Peyer's patch (tissue), 4 donors: Measurements from ENCODE around the gene PHTF1. TPM values are rescaled to one million over a fixed set of nuclear protein-coding genes. Genes with fewer than 3 reads are reported as not detected.

Experiments
- DNase-seq, 3 donors: peaks; one replicate each; pipeline ENCODE4 v3.0.0-alpha.2; 2017 to 2019
- H3K27ac ChIP-seq, 4 donors: fragments of 200-600 bp; sonication (generic); one replicate each; pipeline ENCODE4 v1.5.1; 2016 to 2019
- H3K27me3 ChIP-seq, 2 donors: fragments of 200-600 bp; sonication (generic); one replicate each; pipeline ENCODE4 v1.5.1; 2019
- H3K36me3 ChIP-seq, 3 donors: fragments of 200-600 bp; sonication (generic); one replicate each; pipeline ENCODE4 v1.5.1; 2016 to 2019
- H3K4me1 ChIP-seq, 4 donors: fragments of 200-600 bp; sonication (generic); one replicate each; pipeline ENCODE4 v1.5.1; 2016 to 2019
- H3K4me3 ChIP-seq, 4 donors: fragments of 200-600 bp; sonication (generic); 1 replicate in 3 of 4; 2 replicates in 1 of 4; pipeline ENCODE4 v1.5.1; 2016 to 2019; ENCODE audit warnings: mild to moderate bottlenecking in 1 of 4
- H3K9me3 ChIP-seq, 4 donors: fragments of 200-600 bp; sonication (generic); one replicate each; pipeline ENCODE4 v1.5.1; 2016 to 2019; ENCODE audit warnings: mild to moderate bottlenecking in 1 of 4
- POLR2A ChIP-seq, 2 donors: fragments of 450-650 bp; IDR thresholded peaks; one replicate each; pipeline ENCODE4 v1.5.1; 2017; ENCODE audit warnings: antibody characterized with exemption in 2 of 2, mild to moderate bottlenecking in 2 of 2, moderate library complexity in 2 of 2
- total RNA-seq, 4 donors: library from RNA; depleted of rRNA; stranded (reverse); fragments of >200 nt; gene quantifications; one replicate each; pipeline ENCODE4 v1.1.0, GENCODE V29; 2016
- TF ChIP-seq, protein P1 (sequence below), 6 experiments: fragments of 450-650 bp in 4 of 6; fragments of 200-600 bp in 2 of 6; sonication (generic) in 1 of 6; IDR thresholded peaks; one replicate each; pipeline ENCODE4 v1.5.1; 2017 to 2019; ENCODE audit warnings: antibody characterized with exemption in 6 of 6, mild to moderate bottlenecking in 3 of 6, moderate library complexity in 1 of 6

PHTF1 gene
- total RNA-seq, 4 donors from 2014 or later = 4.9 to 19.0 (median 13.7) TPM

- DNase-seq = no peak
- H3K27ac ChIP-seq = no peak overlapping the region
- H3K4me1 ChIP-seq = peaks cover 0 to 4% (median 0%) of the 10 kb centered on the region in 4 donors
- no peaks in the 10 kb centered on the region for H3K27me3 ChIP-seq
- H3K4me3 ChIP-seq = no peak overlapping the region
- no peak for TF ChIP-seq POLR2A (IDR thresholded peaks at IDR 0.05)
- TF ChIP-seq, protein P1, sequence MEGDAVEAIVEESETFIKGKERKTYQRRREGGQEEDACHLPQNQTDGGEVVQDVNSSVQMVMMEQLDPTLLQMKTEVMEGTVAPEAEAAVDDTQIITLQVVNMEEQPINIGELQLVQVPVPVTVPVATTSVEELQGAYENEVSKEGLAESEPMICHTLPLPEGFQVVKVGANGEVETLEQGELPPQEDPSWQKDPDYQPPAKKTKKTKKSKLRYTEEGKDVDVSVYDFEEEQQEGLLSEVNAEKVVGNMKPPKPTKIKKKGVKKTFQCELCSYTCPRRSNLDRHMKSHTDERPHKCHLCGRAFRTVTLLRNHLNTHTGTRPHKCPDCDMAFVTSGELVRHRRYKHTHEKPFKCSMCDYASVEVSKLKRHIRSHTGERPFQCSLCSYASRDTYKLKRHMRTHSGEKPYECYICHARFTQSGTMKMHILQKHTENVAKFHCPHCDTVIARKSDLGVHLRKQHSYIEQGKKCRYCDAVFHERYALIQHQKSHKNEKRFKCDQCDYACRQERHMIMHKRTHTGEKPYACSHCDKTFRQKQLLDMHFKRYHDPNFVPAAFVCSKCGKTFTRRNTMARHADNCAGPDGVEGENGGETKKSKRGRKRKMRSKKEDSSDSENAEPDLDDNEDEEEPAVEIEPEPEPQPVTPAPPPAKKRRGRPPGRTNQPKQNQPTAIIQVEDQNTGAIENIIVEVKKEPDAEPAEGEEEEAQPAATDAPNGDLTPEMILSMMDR (IDR thresholded peaks at IDR 0.05) = no peak
- peaks cover 0 to 3% (median 0%) of the 10 kb centered on the region in 3 donors for H3K36me3 ChIP-seq
- no peaks in the 10 kb centered on the region for H3K9me3 ChIP-seq
Observed at GRCh38 chr1:113749402-113749801, 9.9 kb downstream of the PHTF1 start.

- no peak for DNase-seq
- no peak overlapping the region for H3K4me3 ChIP-seq
- no peak for TF ChIP-seq POLR2A (IDR thresholded peaks at IDR 0.05)
- TF ChIP-seq, protein P1 (IDR thresholded peaks at IDR 0.05) = no peak
- H3K9me3 ChIP-seq = no peaks in the 10 kb centered on the region
- no peak overlapping the region for H3K27ac ChIP-seq
- H3K4me1 ChIP-seq = peaks cover 0 to 4% (median 0%) of the 10 kb centered on the region in 4 donors
- no peaks in the 10 kb centered on the region for H3K27me3 ChIP-seq
- peaks cover 0 to 3% (median 0%) of the 10 kb centered on the region in 3 donors for H3K36me3 ChIP-seq
Observed at GRCh38 chr1:113747376-113747775, 11.9 kb downstream of the PHTF1 start.

- Histone ChIP-seq H3K27ac (no peak overlapping the region), H3K4me3 (no peak overlapping the region), H3K27me3 (no peaks in the 10 kb centered on the region), H3K4me1 (peaks cover 0 to 4% (median 0%) of the 10 kb centered on the region in 4 donors), H3K36me3 (peaks cover 0 to 3% (median 0%) of the 10 kb centered on the region in 3 donors), H3K9me3 (no peaks in the 10 kb centered on the region)
- TF ChIP-seq, protein P1 (IDR thresholded peaks at IDR 0.05) = no peak
- no peak for TF ChIP-seq POLR2A (IDR thresholded peaks at IDR 0.05)
- DNase-seq = no peak
Observed at GRCh38 chr1:113745425-113745824, 13.9 kb downstream of the PHTF1 start.

DNA sequence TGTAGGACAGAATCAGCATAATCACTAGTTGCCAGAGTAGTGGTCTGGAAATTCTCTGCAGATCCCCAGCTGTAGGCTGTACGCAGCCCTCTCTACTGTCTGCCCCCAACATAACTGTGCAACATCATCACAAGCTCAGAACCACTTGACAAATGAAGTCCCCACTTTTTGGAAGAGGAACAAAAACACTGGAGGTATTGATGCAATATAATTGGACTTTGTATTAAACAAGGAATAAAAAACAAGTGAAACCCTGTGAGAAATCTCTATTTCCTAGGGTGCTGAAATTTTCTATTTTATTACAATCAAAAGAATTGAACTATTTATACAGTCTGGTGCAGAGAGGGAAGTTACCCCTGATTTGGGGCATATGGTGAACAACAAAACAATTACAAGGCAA lies 15.2 kb downstream of the PHTF1 start:
- no peak for TF ChIP-seq POLR2A (IDR thresholded peaks at IDR 0.05)
- TF ChIP-seq, protein P1 (IDR thresholded peaks at IDR 0.05) = no peak
- H3K4me1 ChIP-seq = peaks cover 0 to 4% (median 0%) of the 10 kb centered on the region in 4 donors
- no peak for DNase-seq

GRCh38 chr1:113742515-113742914 lies 16.8 kb downstream of the PHTF1 start:
- peaks cover 0 to 4% (median 0%) of the 10 kb centered on the region in 4 donors for H3K4me1 ChIP-seq
- no peaks in the 10 kb centered on the region for H3K9me3 ChIP-seq
- peaks cover 0 to 6% (median 0%) of the 10 kb centered on the region in 3 donors for H3K36me3 ChIP-seq
- TF ChIP-seq, protein P1 (IDR thresholded peaks at IDR 0.05) = no peak
- TF ChIP-seq POLR2A (IDR thresholded peaks at IDR 0.05) = no peak
- H3K4me3 ChIP-seq = no peak overlapping the region
- H3K27me3 ChIP-seq = no peaks in the 10 kb centered on the region
- H3K27ac ChIP-seq = no peak overlapping the region
- DNase-seq = no peak

More for the DNA sequence above, 15.2 kb downstream of the PHTF1 start:
- H3K27me3 ChIP-seq = no peaks in the 10 kb centered on the region
- no peak overlapping the region for H3K27ac ChIP-seq
- no peaks in the 10 kb centered on the region for H3K9me3 ChIP-seq
- H3K4me3 ChIP-seq = no peak overlapping the region
- no peaks in the 10 kb centered on the region for H3K36me3 ChIP-seq
